Suppressor macrophage treated with lipopolysaccharide for 1 hour (primary cell): ENCODE measurements around the gene CGB3.
"Not testable (repeated sequence)": the region's sequence is repeated elsewhere in the genome, so short reads cannot be mapped to it uniquely, and the experiment has no call there.

Experiments
- DNase-seq, 3 donors: peaks; one replicate each; pipeline ENCODE4 v3.0.0-alpha.2; 2020 to 2022

Gene CGB3

DNA sequence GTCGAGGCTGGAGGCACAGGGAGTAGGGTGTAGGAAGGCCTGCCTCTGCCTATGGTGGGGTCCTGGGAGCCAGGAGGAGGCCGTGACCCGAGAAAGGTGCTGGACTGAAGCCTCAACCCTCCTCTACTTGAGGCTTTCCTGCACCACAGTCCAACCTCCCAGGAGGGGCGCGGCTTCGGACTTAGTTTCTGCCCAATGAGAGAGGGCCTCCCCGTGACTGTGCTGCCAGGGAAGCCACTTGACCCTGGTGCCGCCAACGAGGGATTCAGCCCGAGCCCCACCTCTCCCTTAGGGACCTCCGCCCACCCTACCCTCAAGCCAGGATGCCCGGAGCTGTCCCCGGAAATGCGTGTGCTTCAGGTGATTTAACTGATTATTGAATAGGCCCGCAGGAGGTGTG lies at the start of gene CGB3:
Gene CGB3 (minus strand): TSS at position 101 of the 400 bp plus-strand sequence. CDS start 362 bp downstream, outside the sequence.
- DNase-seq, result not testable (repeated sequence)

DNA sequence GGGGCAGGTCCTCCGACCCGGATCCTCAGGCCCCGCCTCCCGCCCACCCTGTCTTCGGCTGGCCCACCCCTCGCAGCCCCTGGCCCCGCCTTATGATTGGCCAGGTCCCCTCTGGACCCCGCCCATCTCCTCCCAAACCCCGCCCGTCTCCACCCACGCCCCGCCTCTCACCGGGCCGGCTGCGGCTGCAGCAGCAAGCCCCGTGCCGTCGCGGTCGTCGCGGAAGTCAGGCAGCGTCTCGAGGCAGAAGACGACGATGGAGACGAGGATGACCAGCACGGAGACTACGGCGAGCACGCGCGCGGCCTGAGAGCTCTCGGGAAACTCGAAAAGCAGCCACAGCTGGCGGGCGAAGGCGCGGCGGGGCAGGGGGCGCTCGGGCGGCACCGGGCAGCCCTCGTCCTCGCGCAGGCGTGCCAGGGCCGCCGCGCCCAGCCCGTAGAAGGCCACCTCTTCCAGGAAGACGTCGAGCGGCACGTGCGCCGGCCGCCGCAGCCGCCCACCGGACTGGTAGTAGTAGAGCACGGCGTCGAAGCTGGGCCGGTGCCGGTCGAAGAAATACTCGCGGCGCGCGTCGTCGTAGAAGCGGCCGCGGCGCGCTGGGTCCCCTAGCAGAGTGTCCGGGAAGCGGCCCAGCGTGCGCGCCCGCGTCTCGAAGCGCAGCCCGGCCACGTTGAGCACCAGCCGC lies 47.9 kb upstream of the CGB3 start:
- DNase-seq, result peak in 1 of 3 donors; percentile 41

DNA sequence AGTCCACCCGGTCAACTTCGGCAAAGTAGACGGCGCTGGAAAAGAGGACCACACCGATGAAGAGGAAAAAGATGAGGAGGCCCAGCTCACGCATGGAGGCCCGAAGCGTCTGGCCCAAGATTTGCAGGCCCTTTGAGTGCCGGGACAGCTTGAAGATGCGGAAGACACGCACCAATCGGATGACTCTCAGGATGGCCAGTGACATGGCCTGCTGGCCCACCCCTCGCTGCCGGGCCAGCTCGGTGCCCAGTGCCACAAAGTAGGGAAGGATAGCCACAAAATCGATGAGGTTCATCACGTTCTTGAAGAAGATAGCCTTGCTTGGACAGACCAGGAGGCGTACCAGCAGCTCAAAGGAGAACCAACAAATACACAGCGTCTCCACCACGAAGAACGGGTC lies 46.3 kb upstream of the CGB3 start:
- DNase-seq, result no peak

DNA sequence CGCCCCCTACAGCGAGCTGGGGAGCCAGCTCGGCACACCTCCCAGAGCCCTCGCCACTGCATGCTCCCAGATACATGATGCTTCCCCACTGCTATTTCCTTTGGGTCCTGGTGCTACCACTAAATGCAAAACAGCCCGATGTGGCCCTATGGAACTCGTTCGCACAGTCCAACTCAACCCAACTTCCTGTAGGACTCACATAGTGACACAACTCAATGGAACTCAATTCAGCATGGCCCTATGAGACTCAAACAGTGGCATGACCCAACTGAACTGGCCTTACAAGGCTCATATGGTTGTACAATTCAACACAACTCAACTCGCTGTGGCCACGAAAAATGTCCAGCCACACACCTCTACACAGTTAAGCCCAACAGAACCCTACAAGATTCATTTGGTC lies 44.9 kb upstream of the CGB3 start:
- DNase-seq, result no peak

DNA sequence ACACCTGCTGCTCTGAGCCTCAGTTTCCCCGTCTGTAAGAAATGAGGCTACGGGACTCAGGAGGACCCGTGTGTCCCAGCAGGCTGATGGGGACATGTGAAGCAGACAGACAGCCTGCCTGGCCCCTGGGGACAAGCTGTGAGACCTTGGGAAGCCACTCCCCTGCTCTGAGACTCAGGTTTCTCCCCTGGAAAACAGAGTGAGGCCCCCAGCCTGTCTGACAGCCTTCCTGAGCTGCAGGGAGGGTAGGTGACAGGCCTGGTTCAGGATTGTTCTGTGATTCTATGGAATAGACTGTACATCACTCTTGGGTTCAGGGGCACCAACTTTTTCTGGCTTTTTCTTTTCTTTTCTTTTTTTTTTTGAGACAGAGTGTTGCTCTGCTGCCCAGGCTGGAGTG lies 43.4 kb upstream of the CGB3 start:
- no peak for DNase-seq

DNA sequence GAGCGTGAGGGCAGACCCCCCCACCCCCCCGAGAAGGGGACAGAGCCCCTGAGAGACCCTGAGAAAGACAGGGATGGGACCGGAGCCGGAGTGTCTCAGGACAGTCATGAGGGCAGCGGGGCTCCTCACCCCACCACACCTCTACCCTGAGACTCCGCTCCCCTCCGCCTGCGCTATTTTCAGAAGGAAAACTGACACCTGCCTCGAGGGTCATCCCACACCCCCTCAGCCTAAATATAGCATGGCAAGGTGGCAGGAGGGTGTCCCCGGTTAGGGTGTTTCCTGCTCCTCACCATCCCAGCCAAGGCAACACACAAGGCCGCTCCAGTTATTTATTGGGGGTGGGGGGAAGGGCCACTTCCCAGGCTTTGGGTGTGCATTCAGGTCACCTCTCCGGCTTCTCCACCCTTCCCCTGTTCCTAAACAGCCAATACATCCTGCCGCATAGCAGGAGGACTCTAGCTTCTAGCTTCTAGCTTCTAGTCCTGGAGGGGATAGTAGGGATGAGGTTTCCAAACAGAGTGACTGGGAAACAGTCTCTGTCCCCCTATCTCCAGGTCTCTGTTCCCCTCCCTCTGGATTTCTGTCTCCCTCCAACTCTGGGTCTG lies 41.9 kb upstream of the CGB3 start:
- no peak for DNase-seq

DNA sequence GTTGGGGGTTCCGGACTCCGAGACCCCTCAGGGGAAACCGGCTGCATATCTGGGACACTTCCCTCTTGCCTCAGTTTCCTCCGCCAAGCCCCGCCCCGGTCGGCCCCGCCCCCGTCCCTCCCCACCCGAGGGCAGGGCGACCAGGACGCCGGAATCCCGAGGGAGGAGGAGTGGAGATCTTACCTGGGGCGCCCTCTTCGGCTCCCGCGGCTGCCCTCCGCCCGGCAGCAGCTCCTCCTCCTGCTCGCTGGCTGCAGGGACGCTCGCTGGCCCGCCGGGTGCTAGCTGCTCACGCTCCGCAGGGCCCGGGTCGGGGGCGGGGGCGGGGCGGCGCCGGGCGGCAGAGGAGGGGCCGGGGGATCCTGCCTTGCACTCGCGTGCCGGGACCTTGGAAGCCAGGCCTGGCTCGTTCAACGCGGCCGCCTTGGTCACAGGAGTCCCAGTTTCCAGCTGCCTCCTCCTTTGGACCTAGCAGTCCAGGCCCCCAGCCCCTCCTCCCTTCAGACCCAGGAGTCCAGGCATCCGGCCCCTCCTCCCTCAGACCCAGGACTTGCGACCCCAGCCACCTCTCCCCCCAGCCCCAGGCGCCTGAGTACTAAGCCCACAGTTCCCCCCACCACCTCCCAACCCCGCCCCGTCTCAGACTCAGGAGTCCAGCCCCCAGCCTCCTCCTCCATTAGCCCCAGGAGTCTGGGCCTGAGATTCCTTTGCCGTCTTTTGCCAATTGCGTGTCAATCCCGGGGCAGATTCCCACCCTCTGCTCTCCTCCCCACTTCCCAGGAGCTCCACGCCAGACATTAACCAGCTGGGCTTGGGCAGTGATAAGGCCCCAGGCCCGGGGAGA lies 40.9 kb upstream of the CGB3 start, which contains the start of gene NTF4:
Gene NTF4 (minus strand): TSS at position 51 of the 844 bp plus-strand sequence. CDS start 2,821 bp downstream, outside the sequence.
- DNase-seq, result no peak

DNA sequence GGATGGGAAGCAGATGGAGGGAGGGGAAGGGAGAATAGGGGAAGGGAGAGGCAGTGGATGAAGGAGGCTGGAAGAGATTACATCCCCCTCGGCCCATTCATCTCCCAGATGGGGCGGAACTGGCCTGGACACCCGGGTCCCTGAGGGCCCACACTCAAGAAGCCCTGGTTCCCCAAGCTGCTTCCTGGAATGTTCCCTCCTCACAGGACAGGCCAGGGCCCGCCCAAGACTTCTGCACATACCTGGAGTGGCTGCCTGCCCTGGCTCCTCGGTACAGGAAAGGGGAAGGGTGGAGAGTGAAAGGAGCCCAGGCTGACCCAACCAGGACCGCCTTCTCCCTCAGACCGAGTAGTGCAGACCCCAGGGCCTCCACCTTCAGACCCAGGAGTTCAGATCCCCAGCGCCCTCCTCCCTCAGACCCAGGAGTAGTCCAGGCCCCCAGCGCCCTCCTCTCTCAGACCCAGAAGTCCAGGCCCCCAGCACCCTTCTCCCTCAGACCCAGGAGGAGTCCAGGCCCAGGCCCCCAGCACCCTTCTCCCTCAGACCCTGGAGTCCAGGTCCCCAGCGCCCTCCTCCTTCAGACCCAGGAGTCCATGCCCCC lies 40.0 kb upstream of the CGB3 start:
- DNase-seq, result no peak

DNA sequence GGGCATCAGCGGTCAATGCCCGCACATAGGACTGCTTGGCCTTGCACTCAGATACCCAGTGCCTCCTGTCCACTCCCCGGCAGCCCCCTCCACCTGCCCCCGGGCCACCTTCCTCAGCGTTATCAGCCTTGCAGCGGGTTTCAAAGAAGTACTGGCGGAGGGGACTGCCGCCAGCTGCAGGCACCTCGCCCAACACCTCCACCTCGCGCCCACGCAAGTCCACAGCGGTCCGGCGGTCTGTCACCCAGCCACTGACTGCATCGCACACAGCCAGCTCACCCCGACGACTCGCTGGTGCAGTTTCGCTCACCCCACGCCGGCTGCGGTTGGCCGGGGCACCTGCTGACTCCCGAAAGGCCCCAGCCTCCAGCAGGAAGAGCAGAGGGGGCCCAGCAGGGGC lies 37.3 kb upstream of the CGB3 start:
- no peak for DNase-seq

DNA sequence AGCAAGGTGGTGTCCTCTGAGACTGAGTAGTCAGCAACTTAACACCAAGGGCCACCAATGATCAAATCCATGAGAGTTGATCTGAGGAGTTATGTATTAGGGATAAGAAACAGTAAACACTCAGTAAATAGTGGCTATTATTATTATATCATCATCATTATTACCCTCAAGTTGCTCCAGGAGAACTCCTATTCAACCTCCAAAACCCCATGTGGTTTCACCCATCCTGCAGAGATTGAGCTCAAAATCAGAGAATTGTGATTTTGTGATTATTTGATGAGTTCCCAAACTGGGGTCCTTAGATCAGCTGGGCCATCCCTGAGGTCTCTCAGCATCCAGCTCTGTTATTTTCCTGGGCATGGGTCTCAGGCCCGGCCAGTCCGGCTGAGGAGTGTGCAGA lies 36.9 kb upstream of the CGB3 start:
- no peak for DNase-seq

DNA sequence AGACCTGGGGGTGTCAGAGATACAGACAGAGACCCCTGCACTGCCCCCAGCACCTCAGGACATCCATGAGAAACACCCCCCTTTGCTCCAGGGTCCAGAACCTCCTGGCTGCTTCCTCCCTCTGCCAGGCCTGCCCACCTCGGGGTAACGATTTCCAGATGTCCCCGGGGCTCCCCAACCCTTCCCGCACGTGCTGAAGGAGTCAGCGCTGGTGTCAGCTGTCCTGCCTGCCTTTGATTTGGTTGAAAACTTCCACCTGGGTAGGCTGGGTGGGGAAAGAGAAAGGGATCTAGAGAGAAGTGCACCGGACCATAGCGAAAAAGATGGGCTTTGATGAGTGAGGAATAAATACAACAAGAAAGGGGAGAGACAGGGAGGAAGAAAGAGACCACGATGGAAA lies 34.9 kb upstream of the CGB3 start:
- no peak for DNase-seq

DNA sequence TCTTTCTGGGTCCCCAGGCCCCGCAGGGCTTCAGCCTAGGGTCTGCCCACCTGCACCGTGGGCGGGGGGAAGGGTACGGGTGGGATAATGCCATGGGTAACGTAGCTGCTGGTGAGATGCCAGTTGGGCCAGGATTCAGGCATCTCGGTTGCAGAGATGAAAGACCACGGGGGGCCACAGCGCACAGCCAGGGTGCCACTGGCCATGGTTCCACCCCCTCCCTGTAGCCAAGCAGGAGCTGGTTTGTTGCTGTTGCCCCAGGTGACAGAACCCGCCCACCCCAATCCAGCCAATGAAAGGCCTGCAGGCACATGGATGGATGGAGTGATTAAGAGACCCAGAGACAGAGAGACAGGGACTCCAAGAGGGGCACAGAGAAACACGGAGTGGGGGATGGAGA lies 34.4 kb upstream of the CGB3 start:
- DNase-seq, result no peak

DNA sequence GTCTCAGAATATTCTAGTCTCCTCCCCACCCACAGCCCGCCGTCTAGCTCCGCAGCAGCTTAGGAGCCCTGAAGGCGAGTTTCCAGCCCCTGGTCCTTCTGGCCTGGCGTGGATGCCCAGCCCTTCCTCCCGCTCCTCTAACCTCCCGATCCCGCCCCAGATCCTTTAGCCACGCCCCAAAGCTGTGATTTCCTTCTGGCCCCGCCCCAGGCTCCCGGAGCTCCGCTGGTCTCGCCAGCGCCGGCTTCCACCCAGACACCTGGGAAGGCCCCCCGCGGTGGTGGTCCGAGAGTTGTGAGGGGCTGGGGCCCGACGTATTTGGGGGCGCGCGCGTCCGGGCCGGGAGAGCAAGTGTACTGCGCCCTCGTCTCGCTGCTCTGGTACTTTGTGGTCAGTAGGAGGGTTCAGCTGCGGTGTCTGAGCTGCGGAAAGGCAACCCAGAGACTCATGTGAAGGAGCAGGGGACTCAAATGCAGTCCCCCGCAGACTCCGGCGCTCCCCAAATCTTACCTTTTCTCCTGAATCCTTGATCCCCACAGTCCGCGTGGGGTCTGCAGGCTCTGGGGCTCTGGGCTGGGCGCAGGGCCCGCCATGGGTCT lies 33.6 kb upstream of the CGB3 start, which contains the start of gene CGB7:
Gene CGB7 (minus strand): TSS at position 114 of the 599 bp plus-strand sequence. CDS start 2,374 bp downstream, outside the sequence.
- peak; percentile 60 to 79 (median 71) for DNase-seq

DNA sequence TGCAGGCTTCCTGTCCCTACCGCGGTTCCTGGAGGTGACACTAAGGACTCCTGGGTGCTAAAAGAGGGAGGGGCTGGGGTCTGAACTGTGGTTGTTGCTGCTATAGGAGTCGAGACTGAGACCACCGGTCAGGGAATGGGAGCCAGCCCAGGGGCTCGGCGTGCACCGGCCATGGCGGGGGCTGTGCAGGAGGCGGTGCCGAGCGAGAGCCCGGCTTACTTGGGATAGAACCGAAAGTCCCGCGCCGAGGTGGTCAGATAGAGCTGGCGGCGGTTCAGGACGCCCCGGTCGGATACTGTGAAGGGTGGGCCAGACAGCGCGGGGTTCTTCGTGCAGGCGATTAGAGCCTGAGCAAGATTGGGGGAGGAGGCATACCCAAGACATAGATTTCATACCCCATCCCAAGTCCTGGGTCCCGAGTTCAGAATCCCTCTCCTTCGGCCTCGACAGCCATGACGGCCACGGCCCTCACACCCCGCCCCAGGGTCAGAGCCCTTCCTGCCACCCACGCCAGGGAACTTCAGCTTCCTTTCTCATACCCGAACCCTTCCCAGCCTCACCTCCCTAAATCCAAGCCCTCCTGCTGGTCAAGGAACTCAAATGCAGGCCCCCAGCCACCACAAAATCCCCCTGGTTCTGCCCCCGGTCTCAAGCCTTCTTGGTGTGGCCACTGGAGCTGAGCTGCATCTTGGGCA lies 32.9 kb upstream of the CGB3 start:
- DNase-seq, result peak in 1 of 3 donors; percentile 22

DNA sequence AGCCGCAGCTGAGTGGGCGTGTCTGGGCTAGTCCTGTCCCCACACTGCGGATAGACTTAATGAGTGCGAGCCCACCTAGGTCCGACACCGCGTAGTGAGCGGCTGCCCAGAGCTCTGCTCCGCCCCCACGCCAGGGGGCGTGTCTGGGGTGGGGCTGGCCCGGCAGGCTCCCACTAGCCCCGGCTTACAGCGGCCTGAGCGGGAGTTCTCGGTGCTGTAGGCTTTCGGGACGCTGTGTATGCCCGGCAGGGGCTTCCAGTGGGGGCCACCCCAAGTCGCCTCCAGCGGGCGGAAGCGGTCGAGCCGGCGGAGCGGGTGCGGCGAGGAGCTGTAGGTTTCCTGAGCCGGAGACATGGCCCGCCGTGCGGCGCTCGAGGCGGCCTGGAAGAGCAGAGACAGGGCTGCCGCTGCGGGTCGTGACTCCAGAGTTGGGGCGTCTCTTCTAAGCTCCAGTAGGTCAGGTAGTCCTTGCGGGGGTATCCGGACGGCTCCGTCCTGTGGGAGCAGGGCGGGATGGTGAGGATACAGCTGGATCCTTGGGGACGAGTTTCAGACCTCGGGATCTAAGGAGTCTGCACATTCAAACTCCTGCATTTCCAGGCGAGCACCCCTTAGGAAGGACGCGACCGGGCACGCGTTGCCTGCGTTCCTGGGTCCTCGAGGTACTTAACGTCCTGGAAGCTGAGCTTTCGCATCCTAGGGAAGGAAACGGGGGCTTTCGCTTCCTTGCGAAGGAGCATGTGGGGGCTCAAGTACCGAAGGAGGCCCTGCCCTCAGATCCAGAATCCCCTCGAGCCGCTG lies 32.2 kb upstream of the CGB3 start:
- DNase-seq, result peak; percentile 48 to 86 (median 69)

DNA sequence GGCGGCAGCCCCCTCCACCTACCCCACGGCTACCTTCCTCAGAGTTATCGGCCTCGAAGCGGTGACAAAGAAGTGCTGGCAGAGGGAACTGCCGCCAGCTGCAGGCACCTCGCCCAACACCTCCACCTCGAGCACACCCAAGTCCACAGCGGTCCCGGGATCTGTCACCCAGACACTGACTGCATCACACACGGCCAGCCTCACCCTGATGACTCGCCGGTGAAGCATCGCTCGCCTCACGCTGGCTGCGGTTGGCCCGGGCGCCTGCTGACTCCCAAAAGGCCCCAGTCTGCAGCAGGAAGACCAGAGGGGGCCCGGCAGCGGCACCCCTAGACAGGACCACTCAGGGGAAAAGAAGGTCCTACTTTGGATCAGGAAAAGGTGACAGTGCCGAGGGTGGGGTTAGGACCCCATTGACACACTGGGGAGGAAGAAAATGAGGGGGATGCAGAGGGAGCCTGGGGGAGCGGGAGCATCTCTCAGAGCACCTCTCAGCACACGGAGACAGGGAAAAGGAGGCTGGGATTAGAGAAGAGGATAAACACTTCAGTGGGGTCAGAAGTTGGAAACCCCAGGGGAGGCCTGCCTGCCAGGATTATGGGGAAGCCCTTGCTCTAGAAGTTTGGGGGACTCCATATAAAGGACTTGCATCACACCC lies 26.4 kb upstream of the CGB3 start:
- DNase-seq, result not testable (repeated sequence)

DNA sequence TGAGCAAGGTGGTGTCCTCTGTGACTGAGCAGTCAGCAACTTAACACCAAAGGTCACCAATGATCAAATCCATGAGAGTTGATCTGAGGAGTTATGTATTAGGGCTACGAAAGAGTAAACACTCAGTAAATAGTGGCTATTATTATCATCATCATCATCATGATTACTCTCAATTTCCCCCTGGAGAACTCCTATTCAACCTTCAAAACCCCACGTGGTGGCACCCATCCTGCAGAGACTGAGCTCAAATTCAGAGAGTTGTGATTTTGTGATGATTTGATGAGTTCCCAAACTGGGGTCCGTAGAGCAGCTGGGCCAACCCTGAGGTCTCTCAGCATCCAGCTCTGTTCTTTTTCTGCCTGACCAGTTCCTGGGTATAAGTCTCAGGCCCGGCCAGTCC lies 25.7 kb upstream of the CGB3 start:
- DNase-seq, result not testable (repeated sequence)

DNA sequence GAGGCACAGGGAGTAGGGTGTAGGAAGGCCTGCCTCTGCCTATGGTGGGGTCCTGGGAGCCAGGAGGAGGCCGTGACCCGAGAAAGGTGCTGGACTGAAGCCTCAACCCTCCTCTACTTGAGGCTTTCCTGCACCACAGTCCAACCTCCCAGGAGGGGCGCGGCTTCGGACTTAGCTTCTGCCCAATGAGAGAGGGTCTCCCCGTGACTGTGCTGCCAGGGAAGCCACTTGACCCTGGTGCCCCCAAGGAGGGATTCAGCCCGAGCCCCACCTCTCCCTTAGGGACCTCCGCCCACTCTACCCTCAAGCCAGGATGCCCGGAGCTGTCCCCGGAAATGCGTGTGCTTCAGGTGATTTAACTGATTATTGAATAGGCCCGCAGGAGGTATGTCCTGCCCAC lies 24.9 kb upstream of the CGB3 start, which contains the start of gene CGB8:
Gene CGB8 (minus strand): TSS at position 101 of the 400 bp plus-strand sequence. CDS start 372 bp downstream, outside the sequence.
- not testable (repeated sequence) for DNase-seq

DNA sequence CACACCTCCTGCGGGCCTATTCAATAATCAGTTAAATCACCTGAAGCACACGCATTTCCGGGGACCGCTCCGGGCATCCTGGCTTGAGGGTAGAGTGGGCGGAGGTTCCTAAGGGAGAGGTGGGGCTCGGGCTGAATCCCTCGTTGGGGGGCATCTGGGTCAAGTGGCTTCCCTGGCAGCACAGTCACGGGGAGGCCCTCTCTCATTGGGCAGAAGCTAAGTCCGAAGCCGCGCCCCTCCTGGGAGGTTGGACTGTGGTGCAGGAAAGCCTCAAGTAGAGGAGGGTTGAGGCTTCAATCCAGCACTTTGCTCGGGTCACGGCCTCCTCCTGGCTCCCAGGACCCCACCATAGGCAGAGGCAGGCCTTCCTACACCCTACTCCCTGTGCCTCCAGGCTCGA lies 19.4 kb upstream of the CGB3 start, which contains the start of gene CGB5:
Gene CGB5 (plus strand): TSS at position 301 of the 400 bp plus-strand sequence. CDS start 362 bp downstream, outside the sequence.
- DNase-seq, result not testable (repeated sequence)

DNA sequence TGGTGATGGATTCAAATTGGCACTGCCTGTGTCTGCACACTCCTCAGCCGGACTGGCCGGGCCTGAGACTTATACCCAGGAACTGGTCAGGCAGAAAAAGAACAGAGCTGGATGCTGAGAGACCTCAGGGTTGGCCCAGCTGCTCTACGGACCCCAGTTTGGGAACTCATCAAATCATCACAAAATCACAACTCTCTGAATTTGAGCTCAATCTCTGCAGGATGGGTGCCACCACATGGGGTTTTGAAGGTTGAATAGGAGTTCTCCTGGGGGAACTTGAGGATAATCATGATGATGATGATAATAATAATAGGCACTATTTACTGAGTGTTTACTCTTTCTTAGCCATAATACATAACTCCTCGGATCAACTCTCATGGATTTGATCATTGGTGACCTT lies 18.5 kb upstream of the CGB3 start:
- DNase-seq, result not testable (repeated sequence)
